Measurements from ENCODE around the gene AFAP1L2.

DNA sequence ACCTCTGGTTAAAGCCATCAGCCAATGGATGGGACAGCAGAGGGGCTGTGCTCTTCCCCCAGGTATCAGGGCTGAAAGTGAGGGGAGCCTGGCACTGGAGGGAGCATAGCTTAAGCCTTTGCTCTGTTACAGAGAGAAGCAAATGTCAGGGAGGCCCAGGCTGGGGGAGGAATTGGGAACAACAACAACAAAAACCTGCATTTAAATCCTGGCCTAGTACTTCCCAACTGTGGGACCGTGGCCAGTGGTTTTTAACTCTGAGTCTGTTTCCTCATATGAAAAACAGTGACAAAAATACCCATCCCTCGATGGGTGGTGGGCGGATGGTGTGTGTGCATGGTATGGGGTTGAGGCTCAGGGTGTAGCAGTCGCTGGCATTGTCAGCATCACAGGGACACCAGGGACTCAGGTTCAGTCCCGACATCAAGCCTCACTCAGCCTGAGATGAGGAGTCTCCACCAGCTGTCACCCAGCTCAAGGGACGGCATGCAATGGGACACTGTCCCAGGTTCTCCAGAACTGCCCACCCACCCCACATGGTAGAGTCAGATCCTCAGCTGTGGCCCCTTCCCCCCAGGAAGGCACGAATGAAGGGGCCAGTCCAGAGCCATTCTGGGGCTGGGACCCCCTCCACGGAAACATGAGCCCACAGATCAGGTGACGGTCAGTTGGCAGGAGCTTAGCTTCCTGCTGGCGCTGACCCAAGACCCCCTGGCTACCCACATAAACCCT is 74.5 kb downstream of the AFAP1L2 start:
- TF ChIP-seq, protein P1, sequence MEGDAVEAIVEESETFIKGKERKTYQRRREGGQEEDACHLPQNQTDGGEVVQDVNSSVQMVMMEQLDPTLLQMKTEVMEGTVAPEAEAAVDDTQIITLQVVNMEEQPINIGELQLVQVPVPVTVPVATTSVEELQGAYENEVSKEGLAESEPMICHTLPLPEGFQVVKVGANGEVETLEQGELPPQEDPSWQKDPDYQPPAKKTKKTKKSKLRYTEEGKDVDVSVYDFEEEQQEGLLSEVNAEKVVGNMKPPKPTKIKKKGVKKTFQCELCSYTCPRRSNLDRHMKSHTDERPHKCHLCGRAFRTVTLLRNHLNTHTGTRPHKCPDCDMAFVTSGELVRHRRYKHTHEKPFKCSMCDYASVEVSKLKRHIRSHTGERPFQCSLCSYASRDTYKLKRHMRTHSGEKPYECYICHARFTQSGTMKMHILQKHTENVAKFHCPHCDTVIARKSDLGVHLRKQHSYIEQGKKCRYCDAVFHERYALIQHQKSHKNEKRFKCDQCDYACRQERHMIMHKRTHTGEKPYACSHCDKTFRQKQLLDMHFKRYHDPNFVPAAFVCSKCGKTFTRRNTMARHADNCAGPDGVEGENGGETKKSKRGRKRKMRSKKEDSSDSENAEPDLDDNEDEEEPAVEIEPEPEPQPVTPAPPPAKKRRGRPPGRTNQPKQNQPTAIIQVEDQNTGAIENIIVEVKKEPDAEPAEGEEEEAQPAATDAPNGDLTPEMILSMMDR (conservative IDR thresholded peaks at IDR 0.05; ENCODE audit: low read length) = no peak
- TF ChIP-seq EZH2phosphoT487 (IDR thresholded peaks at IDR 0.05; ENCODE audit: borderline replicate concordance, low read depth, low read length) = no peak
